Activated T-cell treated with anti-CD3 and anti-CD28 coated beads for 24 hours (primary cell): ENCODE results near the gene MMP14.
"Not testable (repeated sequence)": the region's sequence is repeated elsewhere in the genome, so short reads cannot be mapped to it uniquely, and the experiment has no call there.

Experiments
- DNase-seq: peaks from one replicate; pipeline ENCODE4 v3.0.0-alpha.2; 2020; ENCODE audit warnings: low read depth

MMP14 gene

DNA sequence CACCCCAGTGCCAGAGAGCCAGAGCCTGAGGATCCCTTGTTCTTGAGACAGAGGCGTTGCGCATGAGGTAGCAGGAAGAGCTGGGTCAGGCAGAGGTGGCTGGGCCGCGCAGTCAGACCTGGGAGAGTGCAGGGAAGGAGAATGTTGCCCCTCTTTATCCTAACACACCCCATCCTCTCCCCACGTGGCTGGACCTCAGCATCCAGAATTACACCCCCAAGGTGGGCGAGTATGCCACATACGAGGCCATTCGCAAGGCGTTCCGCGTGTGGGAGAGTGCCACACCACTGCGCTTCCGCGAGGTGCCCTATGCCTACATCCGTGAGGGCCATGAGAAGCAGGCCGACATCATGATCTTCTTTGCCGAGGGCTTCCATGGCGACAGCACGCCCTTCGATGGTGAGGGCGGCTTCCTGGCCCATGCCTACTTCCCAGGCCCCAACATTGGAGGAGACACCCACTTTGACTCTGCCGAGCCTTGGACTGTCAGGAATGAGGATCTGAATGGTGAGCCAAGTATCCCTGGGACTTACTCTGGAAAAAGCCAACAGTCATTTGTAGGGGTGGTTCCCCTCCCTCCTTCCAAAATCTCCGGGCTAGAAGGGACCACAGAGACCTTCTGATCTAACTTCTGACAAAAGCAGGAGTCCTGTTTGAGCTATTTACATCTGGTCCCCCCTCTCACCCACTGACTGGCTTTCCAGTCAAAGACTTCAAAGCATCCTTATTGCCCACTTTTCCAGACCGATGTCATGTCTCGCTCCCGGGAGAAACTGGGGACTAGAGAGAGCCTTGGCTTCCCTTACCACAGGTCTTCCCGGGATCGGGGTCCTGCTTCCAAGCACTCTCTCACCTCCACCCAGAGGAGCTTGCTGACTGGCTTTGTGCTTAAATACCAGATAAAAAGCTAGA lies 6.1 kb downstream of the MMP14 start:
- DNase-seq = no peak

DNA sequence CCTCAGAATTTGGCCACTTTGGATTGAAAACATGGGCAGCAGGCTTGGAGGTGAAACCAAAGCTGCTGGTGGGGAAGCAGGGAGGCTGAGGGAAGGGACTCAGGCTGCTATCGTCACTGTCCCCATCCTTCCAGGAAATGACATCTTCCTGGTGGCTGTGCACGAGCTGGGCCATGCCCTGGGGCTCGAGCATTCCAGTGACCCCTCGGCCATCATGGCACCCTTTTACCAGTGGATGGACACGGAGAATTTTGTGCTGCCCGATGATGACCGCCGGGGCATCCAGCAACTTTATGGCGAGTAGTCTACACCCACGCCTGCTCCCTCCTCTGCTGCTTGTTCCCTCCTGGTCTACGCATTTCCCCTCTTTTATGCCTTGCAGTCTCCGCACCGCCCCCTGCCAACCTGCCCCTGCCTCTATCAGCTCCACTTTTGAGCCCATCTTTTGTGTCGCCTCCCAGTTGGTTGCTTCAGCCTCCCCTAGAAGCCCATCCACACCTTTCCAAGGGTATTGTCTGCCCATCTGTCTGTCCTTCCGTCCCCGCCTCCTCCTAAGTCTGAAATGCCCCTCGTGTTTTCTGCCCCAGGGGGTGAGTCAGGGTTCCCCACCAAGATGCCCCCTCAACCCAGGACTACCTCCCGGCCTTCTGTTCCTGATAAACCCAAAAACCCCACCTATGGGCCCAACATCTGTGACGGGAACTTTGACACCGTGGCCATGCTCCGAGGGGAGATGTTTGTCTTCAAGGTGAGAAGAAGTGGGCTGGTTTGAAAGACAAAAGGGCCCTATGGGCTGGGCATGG lies 6.9 kb downstream of the MMP14 start:
- DNase-seq = no peak

DNA sequence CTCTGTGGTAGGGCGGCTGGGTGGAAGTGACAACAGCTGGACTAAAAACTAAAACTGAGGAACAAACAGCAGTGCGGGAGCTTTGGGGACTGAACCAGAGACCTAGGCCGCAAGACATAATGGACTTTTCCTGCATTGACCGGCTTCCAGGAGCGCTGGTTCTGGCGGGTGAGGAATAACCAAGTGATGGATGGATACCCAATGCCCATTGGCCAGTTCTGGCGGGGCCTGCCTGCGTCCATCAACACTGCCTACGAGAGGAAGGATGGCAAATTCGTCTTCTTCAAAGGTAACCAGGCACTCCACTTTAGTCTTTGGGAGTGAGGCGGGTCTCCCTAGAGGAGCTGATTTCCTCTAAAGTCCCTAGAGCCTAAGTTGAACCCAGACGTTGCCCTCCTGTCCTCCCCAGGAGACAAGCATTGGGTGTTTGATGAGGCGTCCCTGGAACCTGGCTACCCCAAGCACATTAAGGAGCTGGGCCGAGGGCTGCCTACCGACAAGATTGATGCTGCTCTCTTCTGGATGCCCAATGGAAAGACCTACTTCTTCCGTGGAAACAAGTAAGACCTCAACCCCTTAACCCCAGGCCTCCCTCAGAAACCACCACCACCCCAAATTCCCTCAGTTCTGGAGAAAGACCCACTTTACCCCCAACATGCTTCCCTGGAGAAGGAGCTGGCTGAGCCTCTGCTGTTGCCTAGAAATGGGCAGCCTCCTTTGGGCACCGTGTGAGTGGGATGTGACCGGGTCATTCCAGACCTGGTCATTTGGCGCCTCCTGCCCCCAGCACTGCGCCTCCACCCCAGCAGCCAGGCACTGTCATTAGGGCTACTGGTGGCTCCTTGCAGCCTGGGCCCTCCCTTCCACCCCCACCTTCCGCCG lies 8.1 kb downstream of the MMP14 start:
- DNase-seq = no peak

DNA sequence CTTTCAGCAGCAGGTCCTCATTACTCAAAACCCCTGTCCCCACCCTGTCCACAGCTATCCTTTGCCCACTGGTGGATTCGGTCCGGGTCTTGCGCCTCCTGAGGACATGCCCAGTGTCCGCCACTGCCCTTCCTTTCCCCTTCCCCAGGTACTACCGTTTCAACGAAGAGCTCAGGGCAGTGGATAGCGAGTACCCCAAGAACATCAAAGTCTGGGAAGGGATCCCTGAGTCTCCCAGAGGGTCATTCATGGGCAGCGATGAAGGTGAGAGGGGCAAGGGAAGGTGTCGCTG lies 8.7 kb downstream of the MMP14 start:
- DNase-seq = no peak

DNA sequence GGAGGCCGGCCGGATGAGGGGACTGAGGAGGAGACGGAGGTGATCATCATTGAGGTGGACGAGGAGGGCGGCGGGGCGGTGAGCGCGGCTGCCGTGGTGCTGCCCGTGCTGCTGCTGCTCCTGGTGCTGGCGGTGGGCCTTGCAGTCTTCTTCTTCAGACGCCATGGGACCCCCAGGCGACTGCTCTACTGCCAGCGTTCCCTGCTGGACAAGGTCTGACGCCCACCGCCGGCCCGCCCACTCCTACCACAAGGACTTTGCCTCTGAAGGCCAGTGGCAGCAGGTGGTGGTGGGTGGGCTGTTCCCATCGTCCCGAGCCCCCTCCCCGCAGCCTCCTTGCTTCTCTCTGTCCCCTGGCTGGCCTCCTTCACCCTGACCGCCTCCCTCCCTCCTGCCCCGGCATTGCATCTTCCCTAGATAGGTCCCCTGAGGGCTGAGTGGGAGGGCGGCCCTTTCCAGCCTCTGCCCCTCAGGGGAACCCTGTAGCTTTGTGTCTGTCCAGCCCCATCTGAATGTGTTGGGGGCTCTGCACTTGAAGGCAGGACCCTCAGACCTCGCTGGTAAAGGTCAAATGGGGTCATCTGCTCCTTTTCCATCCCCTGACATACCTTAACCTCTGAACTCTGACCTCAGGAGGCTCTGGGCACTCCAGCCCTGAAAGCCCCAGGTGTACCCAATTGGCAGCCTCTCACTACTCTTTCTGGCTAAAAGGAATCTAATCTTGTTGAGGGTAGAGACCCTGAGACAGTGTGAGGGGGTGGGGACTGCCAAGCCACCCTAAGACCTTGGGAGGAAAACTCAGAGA lies 9.6 kb downstream of the MMP14 start:
- no peak for DNase-seq

DNA sequence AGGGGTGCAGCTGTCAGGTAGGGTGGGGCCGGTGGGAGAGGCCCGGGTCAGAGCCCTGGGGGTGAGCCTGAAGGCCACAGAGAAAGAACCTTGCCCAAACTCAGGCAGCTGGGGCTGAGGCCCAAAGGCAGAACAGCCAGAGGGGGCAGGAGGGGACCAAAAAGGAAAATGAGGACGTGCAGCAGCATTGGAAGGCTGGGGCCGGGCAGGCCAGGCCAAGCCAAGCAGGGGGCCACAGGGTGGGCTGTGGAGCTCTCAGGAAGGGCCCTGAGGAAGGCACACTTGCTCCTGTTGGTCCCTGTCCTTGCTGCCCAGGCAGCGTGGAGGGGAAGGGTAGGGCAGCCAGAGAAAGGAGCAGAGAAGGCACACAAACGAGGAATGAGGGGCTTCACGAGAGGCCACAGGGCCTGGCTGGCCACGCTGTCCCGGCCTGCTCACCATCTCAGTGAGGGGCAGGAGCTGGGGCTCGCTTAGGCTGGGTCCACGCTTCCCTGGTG lies 10.5 kb downstream of the MMP14 start:
- DNase-seq = no peak

DNA sequence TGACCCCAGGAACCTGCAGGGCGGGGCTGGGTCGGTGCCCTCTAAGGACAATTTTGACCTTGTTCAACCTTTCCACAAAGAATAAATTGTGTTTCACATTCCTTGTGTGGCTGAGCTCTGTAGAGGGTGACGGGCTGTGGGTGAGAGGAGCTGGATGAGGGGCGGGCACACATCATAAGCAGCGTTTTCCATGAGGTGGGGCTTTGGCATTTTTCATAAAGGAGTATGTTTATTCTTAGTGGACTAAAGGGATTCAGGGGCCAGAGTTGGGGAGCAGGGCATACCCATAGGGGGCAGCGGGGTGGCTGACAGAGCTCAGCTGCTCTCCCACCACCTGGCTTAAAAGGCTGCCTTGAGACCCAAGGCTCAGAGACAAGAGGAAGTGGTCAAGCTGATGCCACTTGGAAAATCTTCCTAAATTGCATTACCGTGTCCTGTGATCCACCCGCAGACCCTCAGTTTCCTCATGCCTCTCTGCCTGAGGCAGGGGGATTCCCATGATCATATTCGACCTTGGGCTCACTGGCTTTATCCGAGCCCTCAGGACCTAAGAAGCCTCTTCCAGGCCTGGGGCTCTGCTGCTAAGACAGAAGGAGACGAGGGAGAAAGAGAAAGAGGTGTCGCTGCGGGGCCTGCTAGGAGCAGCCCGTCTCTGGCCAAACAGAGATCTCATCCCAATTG lies 11.4 kb downstream of the MMP14 start:
- DNase-seq = no peak

DNA sequence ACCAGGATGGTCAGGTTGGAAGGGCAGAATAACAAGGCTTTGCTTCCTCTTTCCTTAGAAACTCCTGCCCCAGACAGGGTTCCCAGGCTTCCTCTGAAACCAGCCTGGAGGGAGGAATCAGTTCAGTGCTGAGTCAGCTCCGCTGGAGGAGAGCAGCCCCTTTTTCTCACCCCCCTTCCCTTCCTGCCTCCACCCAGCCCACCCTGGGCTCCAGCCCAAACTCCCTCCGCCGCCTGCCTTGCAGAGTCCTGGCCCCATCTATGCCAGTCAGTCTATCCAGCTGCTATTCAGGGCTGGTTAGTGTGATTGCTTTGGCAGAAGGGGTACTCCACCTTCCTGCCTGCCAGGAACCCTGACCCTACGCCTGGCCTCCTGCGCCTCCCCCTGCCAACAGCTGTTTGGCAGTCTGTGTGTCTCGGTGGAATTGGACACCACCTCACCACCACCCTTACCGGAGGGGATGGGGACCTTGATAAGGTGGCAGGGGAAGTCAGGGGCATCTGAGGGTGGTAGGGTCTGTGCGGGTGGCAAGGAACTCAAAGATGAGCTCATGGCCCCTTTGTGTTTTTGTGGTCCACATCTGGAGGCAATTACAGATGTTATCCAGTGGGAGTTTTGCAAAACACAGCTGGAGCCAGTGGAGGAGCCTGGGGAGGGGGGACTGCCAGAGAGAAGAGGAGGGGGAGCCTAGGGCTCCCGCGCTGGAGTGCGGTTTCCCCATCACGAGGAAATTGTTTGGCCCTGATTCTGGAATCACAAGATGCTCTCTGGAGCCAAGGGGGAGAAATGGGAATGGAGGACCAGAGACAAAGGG lies 12.2 kb downstream of the MMP14 start:
- no peak for DNase-seq

DNA sequence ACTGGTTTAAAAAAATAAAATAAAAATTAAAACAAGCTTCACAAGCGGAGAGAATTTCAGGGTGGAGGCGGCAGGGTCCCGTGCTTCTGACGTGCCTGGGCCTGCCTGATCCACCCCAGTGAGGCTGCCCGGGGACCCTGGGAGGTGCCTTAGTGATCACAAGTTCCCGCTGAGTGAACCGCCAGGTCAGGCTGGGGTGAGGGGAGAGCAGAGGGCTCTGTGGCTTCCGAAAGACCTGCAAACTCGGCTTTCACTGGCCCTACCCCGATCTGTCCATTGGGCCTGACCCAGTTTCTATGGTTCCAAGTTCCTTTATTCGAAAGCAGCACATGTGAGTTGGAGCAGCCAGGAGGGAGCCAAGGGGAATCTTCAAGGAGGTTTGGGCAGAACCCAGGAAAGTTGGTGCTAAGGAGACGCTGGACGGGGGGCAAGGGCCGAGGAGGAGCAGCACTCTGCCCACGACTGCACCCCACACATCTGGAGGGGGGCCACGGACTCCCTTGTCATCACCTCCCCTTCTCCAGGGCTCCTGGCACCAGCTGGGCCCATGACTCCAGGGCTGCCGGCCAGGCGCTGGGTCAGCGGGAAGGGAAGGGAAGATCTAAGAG lies 12.9 kb downstream of the MMP14 start:
- no peak for DNase-seq

DNA sequence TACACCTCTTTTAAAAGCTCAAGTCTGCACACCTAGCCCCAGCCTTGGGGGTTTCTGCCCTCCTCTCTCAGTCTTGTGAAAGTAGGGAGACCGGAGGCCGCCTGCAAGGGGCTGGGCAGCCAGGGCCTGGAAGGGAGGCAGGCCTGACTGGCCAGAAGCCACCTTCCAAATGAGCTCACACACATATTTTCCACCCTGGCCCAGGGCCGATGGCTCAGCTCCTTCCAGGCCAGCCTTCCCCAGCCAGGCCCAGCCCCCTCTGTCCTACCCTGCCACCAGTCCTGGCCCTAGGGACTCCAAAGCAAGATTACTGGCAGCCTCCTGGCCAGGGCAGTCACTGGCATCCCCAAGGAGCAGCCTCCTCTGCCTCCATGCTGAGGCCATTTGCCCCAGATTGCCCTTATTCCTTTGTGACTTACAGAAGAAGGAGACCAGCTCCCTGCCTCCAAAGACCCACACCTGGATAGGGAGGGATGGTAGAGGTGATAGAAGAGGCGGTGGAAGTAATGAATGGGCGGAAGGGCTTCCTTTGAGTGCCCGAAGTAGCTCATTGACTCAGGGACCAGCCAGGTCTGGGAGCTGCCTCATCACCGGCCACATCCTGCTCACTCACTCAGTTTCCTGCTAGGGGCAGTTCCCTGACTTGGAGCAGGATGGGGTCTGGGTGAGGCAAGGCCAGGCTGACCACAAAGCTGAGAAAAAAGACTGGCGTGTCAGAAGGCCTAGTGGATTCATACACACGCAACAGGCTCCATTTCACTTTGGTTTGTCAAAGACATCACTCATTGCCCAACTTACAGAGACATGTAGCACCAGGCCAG lies 14.8 kb downstream of the MMP14 start:
- no peak for DNase-seq

DNA sequence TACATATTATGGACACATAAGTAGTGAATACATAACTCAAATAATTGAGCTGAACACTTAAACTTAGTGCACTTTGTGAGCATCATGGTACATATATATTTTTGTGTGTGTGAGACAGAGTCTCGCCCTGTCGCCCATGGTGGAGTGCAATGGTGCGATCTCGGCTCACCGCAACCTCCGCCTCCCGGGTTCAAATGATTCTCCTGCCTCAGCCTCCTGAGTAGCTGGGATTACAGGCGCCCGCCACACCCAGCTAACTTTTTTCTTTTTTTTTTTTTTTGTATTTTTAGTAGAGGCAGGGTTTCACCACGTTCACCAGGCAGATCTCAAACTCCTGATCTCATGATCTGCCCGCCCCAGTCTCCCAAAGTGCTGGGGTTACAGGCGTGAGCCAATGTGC lies 15.8 kb downstream of the MMP14 start:
- not testable (repeated sequence) for DNase-seq

DNA sequence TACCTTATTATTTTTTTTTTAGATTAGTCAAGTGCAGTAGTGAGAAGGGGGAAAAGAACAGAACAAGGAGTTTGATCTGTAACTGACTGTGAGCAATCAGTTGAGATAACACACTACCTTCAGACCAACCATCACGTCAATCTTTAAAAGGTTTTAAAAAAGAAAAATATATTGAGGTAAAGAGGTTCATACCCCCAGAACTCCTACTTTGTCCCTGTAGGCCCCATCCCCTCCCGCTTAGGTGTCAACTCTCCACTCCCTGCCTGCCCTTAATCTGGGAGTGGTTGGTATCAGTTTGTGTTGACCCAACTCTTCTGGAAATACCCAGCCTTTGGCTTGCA lies 16.2 kb downstream of the MMP14 start:
- no peak for DNase-seq

DNA sequence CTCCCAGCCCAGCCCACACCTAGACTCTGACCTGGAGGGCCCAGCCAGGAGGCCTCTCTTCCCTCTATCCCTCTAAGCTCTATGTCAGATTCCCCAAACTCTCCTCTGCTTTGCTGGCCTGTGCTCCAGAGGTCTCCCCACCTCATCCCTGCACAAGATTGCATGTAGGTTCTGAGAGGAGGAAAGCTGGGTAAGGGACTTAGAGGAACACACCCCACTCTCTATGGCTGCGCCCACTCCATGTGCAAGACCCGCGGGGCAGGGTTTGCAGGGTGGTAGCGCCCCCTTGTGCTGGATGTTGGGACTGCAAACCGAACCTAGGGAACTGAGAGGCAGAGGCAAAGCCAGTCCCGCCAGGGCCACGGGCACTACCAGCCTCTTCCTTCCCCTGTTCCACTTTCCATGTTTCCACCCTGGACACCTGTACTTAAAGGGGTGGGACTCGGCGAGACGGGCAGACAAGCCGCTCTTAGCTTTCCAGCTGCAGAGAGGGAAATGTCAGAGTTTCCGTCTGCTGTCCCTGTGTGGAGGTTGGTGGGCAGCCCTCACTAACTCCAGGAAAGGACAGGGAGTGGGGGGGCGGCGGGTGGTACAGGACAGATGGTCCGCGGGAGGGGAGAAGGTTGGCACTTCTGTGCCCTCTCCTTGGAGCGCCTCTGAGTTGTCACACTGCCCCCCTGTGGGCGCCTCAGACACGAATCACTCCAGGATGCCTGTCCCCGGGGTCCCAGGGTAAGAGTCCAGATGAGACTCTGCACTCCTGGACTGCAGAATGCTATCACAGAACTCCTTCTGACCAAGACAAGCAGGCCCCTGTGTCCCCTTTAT lies 16.8 kb downstream of the MMP14 start:
- peak; percentile 89 for DNase-seq

DNA sequence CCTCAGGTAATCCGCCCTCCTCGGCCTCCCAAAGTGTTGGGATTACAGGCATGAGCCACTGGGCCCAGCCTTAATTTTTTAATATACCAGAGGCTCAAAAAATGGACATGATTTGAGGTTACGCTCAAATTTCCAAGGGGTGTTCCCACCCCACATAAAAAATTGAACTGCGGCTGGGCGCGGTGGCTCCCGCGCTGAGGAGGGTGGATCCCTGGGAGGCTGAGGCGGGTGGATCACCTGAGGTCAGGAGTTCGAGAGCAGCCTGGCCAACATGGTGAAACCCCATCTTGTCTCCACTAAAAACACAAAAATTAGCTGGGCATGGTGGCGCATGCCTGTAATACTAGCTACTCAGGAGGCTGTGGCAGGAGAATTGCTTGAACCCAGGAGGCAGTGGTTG lies 17.9 kb downstream of the MMP14 start:
- not testable (repeated sequence) for DNase-seq

DNA sequence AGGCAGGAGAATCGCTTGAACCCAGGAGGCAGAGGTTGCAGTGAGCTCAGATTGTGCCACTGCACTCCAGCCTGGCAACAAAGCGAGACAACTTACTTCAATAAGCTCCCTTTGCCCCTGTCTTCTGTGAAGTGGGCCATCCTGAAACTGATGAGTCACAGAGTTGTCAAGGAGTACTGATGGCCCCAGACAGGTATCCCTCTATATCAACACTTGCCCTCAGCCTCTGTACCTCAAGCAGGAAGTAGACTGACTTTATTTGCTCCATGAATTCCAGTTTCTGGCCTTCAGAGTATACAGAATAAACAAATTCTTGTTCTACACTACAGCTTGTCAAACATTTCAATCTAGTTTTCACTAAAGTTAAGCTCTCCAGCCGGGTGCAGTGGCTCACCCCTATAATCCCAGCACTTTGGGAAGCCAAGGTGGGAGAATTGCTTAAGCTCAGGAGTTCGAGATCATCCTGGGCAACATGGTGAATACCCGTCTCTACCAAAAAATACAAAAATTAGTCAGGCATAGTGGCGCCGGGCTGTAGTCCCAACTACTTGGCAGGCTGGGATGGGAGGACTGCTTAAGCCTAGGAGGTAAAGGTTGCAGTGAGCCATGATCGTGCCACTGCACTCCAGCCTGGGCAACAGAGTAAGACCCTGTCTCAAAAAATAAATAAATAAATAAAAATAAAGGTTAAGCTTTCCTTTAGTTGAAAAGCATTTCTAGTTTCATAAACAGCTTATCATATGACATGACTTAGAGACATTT lies 18.8 kb downstream of the MMP14 start:
- DNase-seq = no peak

DNA sequence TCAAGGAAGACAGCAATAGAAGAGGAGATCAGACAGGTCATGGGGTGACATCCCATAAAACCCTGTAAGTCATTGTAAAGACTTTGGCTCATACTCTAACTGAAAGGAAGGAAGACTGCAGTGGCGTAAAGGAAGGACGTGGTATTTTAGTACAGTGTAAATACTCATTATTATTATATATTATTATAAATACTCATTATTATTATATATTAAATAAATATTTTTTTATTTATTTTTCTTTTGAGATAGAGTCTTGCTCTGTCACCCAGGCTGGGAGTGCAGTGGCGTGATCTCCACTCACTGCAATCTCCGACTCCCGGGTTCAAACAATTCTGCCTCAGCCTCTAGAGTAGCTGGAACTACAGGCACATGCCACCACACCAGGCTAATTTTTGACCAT lies 20.0 kb downstream of the MMP14 start:
- DNase-seq = no peak

DNA sequence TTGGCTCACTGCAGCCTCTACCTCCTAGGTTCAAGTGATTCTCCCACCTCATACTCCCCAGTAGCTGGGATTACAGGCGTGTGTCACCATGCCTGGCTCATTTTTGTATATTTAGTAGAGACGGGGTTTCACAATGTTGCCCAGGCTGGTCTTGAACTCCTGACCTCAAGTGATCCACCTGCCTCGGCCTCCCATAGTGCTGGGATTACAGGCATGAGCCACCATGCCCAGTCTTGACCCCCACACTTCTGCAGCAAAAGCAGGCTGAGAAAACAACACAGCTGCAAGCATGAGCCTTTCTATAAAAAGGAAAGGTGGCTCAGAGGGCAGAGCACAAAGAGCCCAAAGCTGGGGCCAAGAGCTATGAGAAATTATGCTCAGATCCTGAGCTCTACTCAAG lies 24.0 kb downstream of the MMP14 start:
- DNase-seq = not testable (repeated sequence)
